Measurements from ENCODE around the gene KLRD1. TPM values are rescaled to one million over a fixed set of nuclear protein-coding genes. Genes with fewer than 3 reads are reported as not detected.

The KLRD1 gene
- total and polyA plus RNA-seq, 3 donors from 2014 or later: 0.71 to 1.6 (median 0.87) TPM

DNA sequence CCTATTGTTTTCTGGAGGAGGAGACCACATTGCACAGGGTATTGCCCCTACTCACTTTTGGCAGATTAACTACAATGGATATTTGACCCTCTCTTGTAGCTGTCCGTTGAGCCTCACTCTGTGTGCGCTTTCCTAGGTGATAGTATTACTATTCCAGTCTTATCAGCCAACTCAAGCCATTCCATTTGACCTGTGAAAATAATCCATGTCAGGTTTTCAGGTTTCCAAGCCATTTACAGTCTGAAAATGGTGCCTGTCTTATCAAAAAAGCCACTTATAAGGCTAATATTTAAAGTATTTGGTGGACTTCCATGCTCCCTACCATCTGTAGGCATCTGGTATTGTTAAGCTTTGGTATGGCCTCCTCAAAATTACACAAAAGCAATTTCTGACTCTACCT, 29.6 kb upstream of the KLRD1 start:
- Histone ChIP-seq H3K27ac (no peak overlapping the region), H3K36me3 (ENCODE audit: low read depth, missing control alignments) (no peaks in the 10 kb centered on the region), H3K4me1 (no peaks in the 10 kb centered on the region), H3K9me3 (no peaks in the 10 kb centered on the region), H3K27me3 (no peaks in the 10 kb centered on the region), H3K4me3 (no peak overlapping the region)
- TF ChIP-seq POLR2A (IDR thresholded peaks at IDR 0.05): no peak
- TF ChIP-seq, protein P1, sequence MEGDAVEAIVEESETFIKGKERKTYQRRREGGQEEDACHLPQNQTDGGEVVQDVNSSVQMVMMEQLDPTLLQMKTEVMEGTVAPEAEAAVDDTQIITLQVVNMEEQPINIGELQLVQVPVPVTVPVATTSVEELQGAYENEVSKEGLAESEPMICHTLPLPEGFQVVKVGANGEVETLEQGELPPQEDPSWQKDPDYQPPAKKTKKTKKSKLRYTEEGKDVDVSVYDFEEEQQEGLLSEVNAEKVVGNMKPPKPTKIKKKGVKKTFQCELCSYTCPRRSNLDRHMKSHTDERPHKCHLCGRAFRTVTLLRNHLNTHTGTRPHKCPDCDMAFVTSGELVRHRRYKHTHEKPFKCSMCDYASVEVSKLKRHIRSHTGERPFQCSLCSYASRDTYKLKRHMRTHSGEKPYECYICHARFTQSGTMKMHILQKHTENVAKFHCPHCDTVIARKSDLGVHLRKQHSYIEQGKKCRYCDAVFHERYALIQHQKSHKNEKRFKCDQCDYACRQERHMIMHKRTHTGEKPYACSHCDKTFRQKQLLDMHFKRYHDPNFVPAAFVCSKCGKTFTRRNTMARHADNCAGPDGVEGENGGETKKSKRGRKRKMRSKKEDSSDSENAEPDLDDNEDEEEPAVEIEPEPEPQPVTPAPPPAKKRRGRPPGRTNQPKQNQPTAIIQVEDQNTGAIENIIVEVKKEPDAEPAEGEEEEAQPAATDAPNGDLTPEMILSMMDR (IDR thresholded peaks at IDR 0.05): no peak
- WGBS, 2 donors: 83 to 88% methylated on average over 2 of the region's 2 CpGs
- DNase-seq: no peak
- intact Hi-C loops (cut with DNase I; ENCODE audit: low total_unique reads): no loop called here

DNA sequence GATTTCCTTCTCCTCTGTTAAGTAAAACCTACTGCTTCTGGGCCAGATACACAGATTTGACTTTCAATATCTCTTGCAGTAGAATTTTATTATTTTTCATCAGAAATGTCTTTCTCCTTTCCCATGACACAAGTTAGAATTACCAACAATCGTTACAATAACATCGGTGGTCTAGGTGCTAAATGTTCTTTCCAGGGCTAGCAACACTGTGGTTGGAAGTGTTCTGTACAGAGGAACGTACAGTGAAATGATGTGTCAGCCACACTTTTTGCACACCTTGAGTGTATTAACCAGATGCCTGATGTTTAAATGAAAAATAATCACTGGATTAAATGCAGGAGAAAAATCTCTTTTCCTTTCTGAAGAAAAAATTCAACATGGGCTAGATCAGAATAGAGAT, 27.7 kb upstream of the KLRD1 start:
- no peak overlapping the region for H3K27ac ChIP-seq
- H3K27me3 ChIP-seq: no peaks in the 10 kb centered on the region
- no peaks in the 10 kb centered on the region for H3K9me3 ChIP-seq
- no peak overlapping the region for H3K4me3 ChIP-seq
- DNase-seq: no peak
- TF ChIP-seq, protein P1 (IDR thresholded peaks at IDR 0.05): no peak
- no peak for TF ChIP-seq POLR2A (IDR thresholded peaks at IDR 0.05)
- H3K36me3 ChIP-seq (ENCODE audit: low read depth, missing control alignments): no peaks in the 10 kb centered on the region
- intact Hi-C loops (cut with DNase I; ENCODE audit: low total_unique reads): no loop called here
- H3K4me1 ChIP-seq: no peaks in the 10 kb centered on the region
- 88 to 95% methylated on average over 3 of the region's 3 CpGs for WGBS, 2 donors

DNA sequence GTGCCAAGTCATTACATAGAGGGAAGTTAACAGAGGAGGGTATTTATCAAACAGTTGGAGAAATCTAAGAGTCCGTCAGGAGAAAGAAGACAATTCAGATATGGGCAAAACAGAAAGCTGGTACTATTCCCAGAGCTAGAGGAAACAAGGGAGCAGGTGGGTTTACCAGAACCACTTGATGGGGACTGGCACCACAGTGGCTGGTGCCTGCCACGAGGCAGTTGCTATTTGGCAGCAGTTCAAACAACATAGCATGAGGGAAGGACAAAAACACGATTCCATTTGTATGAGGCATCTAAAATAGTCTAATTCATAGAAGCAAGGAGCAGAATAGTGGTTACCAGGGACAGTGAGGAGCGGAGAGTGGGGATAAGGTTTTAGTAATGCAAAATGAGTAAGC, 24.6 kb upstream of the KLRD1 start:
- Histone ChIP-seq H3K27ac (no peak overlapping the region), H3K4me1 (no peaks in the 10 kb centered on the region), H3K27me3 (no peaks in the 10 kb centered on the region), H3K4me3 (no peak overlapping the region), H3K9me3 (no peaks in the 10 kb centered on the region), H3K36me3 (ENCODE audit: low read depth, missing control alignments) (no peaks in the 10 kb centered on the region)
- WGBS, 2 donors: 68 to 78% methylated on average over 4 of the region's 4 CpGs
- DNase-seq: no peak
- intact Hi-C loops (cut with DNase I; ENCODE audit: low total_unique reads): no loop called here
- TF ChIP-seq, protein P1 (IDR thresholded peaks at IDR 0.05): no peak
- no peak for TF ChIP-seq POLR2A (IDR thresholded peaks at IDR 0.05)

DNA sequence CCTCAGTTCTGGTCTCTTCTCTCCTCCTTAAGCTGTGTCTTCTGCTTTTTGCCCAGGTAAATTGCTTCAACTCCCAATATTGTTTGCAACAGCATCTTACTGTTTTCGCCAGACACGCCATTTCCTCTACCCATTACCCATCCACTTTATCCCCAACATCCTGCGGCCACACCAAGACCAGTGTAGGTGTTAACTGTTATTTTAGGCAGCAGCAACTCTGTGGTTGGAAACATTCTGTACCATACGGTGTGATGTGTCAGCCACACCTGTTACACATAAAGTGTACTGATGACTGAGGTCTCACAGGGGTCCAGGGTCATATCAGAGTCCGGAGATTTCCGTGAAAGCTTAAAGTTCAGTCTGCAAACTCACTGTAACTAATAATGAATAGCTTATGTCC, 21.8 kb upstream of the KLRD1 start:
- intact Hi-C loops (cut with DNase I; ENCODE audit: low total_unique reads): no loop called here
- 76 to 80% methylated on average over 6 of the region's 6 CpGs for WGBS, 2 donors
- no peaks in the 10 kb centered on the region for H3K9me3 ChIP-seq
- H3K27ac ChIP-seq: no peak overlapping the region
- no peak for TF ChIP-seq POLR2A (IDR thresholded peaks at IDR 0.05)
- TF ChIP-seq, protein P1 (IDR thresholded peaks at IDR 0.05): no peak
- no peaks in the 10 kb centered on the region for H3K4me1 ChIP-seq
- no peaks in the 10 kb centered on the region for H3K27me3 ChIP-seq
- H3K4me3 ChIP-seq: no peak overlapping the region
- H3K36me3 ChIP-seq (ENCODE audit: low read depth, missing control alignments): no peaks in the 10 kb centered on the region
- no peak for DNase-seq

DNA sequence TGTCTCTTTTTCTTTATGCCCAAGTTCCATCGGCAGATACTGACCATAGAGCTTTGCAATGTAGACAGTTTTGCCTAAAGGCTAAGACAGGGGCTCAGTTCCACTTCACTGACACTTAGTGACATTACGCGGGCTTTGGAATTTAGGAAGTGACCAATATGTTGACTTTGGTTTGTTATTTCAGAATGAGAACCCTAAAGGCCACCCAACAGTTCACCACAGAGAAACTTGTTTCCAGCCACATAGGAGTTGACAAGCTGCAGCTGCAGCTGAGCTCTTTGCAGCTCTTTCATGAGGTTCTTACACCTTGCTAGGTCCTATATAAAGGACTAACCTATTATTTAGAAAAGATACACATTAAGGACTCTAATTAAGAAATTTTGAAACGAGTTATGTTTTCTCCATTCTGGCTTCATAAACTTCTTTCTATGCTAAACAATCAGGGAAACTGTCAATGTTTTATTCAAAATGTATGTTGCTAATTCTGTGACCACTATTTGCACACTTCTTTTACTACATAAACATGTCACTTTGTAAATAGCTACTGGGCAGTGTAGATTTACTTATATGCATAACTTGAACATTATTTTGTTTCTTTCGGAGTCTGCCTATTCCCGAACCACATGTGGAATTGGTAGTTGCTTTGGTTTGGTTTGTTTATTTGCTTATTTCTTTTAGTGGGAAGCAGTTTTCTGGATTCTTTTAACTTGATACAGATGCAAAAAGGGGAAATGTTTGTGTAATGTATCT, 18.5 kb upstream of the KLRD1 start:
- DNase-seq: no peak
- no peak overlapping the region for H3K27ac ChIP-seq
- intact Hi-C loops (cut with DNase I; ENCODE audit: low total_unique reads): no loop called here
- WGBS, 2 donors: 88 to 95% methylated on average over 6 of the region's 6 CpGs
- H3K36me3 ChIP-seq (ENCODE audit: low read depth, missing control alignments): no peaks in the 10 kb centered on the region
- H3K9me3 ChIP-seq: no peaks in the 10 kb centered on the region
- H3K4me1 ChIP-seq: no peaks in the 10 kb centered on the region
- TF ChIP-seq, protein P1 (IDR thresholded peaks at IDR 0.05): no peak
- TF ChIP-seq POLR2A (IDR thresholded peaks at IDR 0.05): no peak
- no peak overlapping the region for H3K4me3 ChIP-seq
- no peaks in the 10 kb centered on the region for H3K27me3 ChIP-seq
